Uterus (tissue), 2 donors: ENCODE measurements around the gene FBXO48.

ENCODE experiments used
- POLR2A ChIP-seq, 2 donors: fragments of 450-650 bp; IDR thresholded peaks; one replicate each; pipeline ENCODE4 v1.6.1; 2016; ENCODE audit warnings: antibody characterized with exemption in 2 of 2, mild to moderate bottlenecking in 1 of 2, moderate library complexity in 1 of 2
- TF ChIP-seq, protein P1 (sequence below), 4 experiments: fragments of 200-600 bp in 2 of 4; fragments of 450-650 bp in 2 of 4; sonication (generic) in 2 of 4; IDR thresholded peaks; one replicate each; pipeline ENCODE4 v1.5.1; 2016 to 2019; ENCODE audit warnings: antibody characterized with exemption in 4 of 4, mild to moderate bottlenecking in 2 of 4, moderate library complexity in 1 of 4

DNA sequence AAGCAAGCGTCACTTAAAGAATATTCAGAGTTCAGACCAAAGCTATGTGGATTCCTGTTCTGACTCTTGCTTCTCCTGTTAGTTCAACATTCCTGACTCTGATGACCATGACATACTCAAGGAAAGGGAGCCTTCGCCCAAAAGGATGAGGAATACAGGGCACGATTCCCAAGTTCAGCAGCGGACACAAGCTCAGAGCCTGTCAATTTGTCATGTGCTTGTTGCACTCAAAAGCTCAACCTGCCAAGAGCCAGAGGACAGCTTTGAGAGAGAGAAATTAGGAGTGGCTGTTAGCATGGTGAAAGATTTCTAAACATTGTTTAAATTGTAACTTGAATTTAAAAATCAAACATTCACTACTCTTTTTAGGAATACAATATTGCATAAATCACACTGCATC, 33.6 kb upstream of the FBXO48 start:
- no peak for TF ChIP-seq POLR2A (IDR thresholded peaks at IDR 0.05)
- TF ChIP-seq, protein P1, sequence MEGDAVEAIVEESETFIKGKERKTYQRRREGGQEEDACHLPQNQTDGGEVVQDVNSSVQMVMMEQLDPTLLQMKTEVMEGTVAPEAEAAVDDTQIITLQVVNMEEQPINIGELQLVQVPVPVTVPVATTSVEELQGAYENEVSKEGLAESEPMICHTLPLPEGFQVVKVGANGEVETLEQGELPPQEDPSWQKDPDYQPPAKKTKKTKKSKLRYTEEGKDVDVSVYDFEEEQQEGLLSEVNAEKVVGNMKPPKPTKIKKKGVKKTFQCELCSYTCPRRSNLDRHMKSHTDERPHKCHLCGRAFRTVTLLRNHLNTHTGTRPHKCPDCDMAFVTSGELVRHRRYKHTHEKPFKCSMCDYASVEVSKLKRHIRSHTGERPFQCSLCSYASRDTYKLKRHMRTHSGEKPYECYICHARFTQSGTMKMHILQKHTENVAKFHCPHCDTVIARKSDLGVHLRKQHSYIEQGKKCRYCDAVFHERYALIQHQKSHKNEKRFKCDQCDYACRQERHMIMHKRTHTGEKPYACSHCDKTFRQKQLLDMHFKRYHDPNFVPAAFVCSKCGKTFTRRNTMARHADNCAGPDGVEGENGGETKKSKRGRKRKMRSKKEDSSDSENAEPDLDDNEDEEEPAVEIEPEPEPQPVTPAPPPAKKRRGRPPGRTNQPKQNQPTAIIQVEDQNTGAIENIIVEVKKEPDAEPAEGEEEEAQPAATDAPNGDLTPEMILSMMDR (IDR thresholded peaks at IDR 0.05), result no peak
